ENCODE results near the gene XRCC1.

XRCC1 gene

GRCh38 chr19:43501661-43502418 is 73.5 kb downstream of the XRCC1 start:
- TF ChIP-seq ZFX (IDR thresholded peaks at IDR 0.05), result no peak
- TF ChIP-seq, protein P1, sequence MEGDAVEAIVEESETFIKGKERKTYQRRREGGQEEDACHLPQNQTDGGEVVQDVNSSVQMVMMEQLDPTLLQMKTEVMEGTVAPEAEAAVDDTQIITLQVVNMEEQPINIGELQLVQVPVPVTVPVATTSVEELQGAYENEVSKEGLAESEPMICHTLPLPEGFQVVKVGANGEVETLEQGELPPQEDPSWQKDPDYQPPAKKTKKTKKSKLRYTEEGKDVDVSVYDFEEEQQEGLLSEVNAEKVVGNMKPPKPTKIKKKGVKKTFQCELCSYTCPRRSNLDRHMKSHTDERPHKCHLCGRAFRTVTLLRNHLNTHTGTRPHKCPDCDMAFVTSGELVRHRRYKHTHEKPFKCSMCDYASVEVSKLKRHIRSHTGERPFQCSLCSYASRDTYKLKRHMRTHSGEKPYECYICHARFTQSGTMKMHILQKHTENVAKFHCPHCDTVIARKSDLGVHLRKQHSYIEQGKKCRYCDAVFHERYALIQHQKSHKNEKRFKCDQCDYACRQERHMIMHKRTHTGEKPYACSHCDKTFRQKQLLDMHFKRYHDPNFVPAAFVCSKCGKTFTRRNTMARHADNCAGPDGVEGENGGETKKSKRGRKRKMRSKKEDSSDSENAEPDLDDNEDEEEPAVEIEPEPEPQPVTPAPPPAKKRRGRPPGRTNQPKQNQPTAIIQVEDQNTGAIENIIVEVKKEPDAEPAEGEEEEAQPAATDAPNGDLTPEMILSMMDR (conservative IDR thresholded peaks at IDR 0.05), result no peak
- H3K27ac ChIP-seq, result no peak overlapping the region

DNA sequence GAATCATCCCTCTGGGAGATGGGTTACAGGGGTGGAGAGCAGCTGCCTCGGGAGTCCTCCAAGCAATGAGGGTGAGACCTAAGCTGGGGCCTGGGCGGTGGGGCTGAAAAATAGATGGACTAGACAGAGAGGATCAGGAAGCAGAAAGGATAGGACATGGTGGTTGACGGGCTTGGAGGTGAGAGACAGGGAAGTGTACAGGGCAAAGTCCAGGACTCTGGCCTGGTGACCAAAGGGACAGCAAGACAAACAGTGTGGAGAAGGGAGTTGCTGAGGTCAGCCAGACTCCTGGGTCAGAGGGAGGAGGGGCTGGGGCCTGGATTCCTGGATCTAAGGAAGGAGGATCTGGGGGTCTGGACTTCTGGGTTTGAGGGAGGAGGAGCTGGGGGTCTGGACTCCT is 76.3 kb downstream of the XRCC1 start:
- TF ChIP-seq, protein P1 (conservative IDR thresholded peaks at IDR 0.05), result no peak
- TF ChIP-seq ZFX (IDR thresholded peaks at IDR 0.05), result no peak
- H3K27ac ChIP-seq, result no peak overlapping the region

GRCh38 chr19:43498233-43498842 is 77.0 kb downstream of the XRCC1 start:
- TF ChIP-seq, protein P1 (conservative IDR thresholded peaks at IDR 0.05), result no peak
- TF ChIP-seq ZFX (IDR thresholded peaks at IDR 0.05), result no peak

DNA sequence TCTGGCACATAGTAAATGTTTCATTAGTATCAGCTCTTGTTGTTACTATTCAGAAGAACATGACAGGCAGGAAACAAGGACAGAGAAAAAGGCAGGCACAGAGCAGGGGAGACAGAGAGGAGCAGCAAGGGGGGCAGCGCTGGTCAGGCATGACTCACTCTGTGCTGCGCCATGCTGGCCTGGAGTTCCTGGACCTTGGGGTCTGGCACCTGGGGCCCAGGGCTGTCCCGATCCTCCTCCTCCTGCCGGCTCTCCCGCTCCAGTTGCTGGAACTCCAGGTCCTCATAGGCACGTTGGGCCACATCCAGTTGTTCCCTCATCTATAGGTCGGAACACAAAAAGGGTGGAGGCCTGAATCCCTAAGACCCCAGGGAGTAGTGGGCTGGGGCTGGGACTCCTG is 78.4 kb downstream of the XRCC1 start:
- no peak overlapping the region for H3K27ac ChIP-seq
- TF ChIP-seq ZFX (IDR thresholded peaks at IDR 0.05), result no peak
- TF ChIP-seq, protein P1 (conservative IDR thresholded peaks at IDR 0.05), result no peak

More at GRCh38 chr19:43498233-43498842, 77.0 kb downstream of the XRCC1 start:
- H3K27ac ChIP-seq, result no peak overlapping the region

DNA sequence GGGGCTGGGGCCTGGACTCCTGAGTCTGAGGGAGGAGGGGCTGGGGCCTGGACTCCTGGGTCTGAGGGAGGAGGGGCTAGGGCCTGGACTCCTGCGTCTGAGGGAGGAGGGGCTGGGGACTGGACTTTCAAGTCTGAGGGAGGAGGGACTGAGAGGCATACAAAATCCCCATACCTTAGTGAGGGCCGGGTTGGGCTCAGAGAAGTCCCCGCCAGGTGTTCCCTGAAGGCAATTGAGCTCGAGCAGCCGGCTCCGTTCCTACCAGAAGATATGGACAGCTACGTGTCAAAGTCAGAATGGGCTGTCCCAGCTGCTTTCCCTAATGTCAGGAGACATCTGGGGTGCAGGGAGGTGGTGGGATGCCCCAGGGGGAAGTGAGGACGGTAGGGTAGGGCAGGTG is 80.2 kb downstream of the XRCC1 start:
- no peak overlapping the region for H3K27ac ChIP-seq
- TF ChIP-seq, protein P1 (conservative IDR thresholded peaks at IDR 0.05), result no peak
- no peak for TF ChIP-seq ZFX (IDR thresholded peaks at IDR 0.05)

Data from C4-2B (cell line).